WTC11 (cell line): Measurements from ENCODE around the gene LARP4B. TPM values are rescaled to one million over a fixed set of nuclear protein-coding genes. Genes with fewer than 3 reads are reported as not detected.

Source experiments
- ATAC-seq: fragments of 200-7000 bp; cut with Tn5 transposase; 2 replicates; pipeline ENCODE4 v1.10.0; 2021; ENCODE audit warnings: mild to moderate bottlenecking, moderate library complexity
- CTCF ChIA-PET: fragments of 300-600 bp; sonication (Branson Sonifier 250); formaldehyde crosslinking; loops from one replicate; lab custom pipeline; 2021; ENCODE audit warnings: antibody characterized with exemption; lab: Charles Lee
- POLR2A ChIA-PET: fragments of 350-600 bp; sonication (Branson Sonifier 250); formaldehyde crosslinking; loops from one replicate; lab custom pipeline; 2021; ENCODE audit warnings: antibody characterized with exemption; lab: Charles Lee
- DNase-seq: peaks from one replicate; pipeline ENCODE4 v3.0.0; 2021; ENCODE audit warnings: low spot score
- H3K27ac Mint-ChIP-seq: 2 replicates; pipeline ENCODE4 v1.8.0; 2021; ENCODE audit warnings: mixed read lengths
- H3K27me3 Mint-ChIP-seq: 2 replicates; pipeline ENCODE4 v1.8.0; 2021; ENCODE audit warnings: low read depth, mild to moderate bottlenecking, moderate library complexity, mixed read lengths
- H3K36me3 Mint-ChIP-seq: 2 replicates; pipeline ENCODE4 v1.8.0; 2021; ENCODE audit warnings: mixed read lengths
- H3K4me1 Mint-ChIP-seq: 2 replicates; pipeline ENCODE4 v1.8.0; 2022; ENCODE audit warnings: mixed read lengths
- H3K4me3 Mint-ChIP-seq: 2 replicates; pipeline ENCODE4 v1.8.0; 2021; ENCODE audit warnings: mild to moderate bottlenecking, moderate library complexity, mixed read lengths
- H3K9me3 Mint-ChIP-seq: 2 replicates; pipeline ENCODE4 v1.8.0; 2021; ENCODE audit warnings: mixed read lengths
- FOXK1 ChIP-seq: sonication (generic); formaldehyde crosslinking; IDR thresholded peaks from 2 replicates; pipeline ENCODE4 v1.8.0; 2022; ENCODE audit warnings: mild to moderate bottlenecking, moderate library complexity, missing genetic modification reagents
- IRF1 ChIP-seq: sonication (generic); formaldehyde crosslinking; IDR thresholded peaks from 2 replicates; pipeline ENCODE4 v1.8.0; 2023; ENCODE audit warnings: missing genetic modification reagents
- MYBL2 ChIP-seq: sonication (generic); formaldehyde crosslinking; IDR thresholded peaks from 2 replicates; pipeline ENCODE4 v1.8.1; 2023; ENCODE audit warnings: mild to moderate bottlenecking, moderate library complexity, missing genetic modification reagents
- SMAD4 ChIP-seq: sonication (generic); formaldehyde crosslinking; IDR thresholded peaks from 2 replicates; pipeline ENCODE4 v1.8.0; 2022; ENCODE audit warnings: mild to moderate bottlenecking, missing genetic modification reagents
- SOX15 ChIP-seq: fragments of 250-450 bp; sonication (Bioruptor Pico); IDR thresholded peaks from 2 replicates; pipeline ENCODE4 v1.9.0; 2021; ENCODE audit warnings: mild to moderate bottlenecking
- ZMAT4 ChIP-seq: fragments of 250-450 bp; sonication (Bioruptor Pico); IDR thresholded peaks from 2 replicates; pipeline ENCODE4 v1.9.0; 2021; ENCODE audit warnings: mild to moderate bottlenecking
- ZNF121 ChIP-seq: sonication (generic); formaldehyde crosslinking; IDR thresholded peaks from 2 replicates; pipeline ENCODE4 v1.8.0; 2023; ENCODE audit warnings: missing genetic modification reagents
- ZNF281 ChIP-seq: sonication (generic); formaldehyde crosslinking; IDR thresholded peaks from 2 replicates; pipeline ENCODE4 v1.8.0; 2023; ENCODE audit warnings: mild to moderate bottlenecking, missing genetic modification reagents
- ZNF396 ChIP-seq: fragments of 250-450 bp; sonication (Bioruptor Pico); IDR thresholded peaks from 2 replicates; pipeline ENCODE4 v1.8.0; 2021; ENCODE audit warnings: mild to moderate bottlenecking, moderate library complexity, borderline replicate concordance
- ZNF425 ChIP-seq: fragments of 250-450 bp; sonication (Bioruptor Pico); conservative IDR thresholded peaks from 2 replicates; pipeline ENCODE4 v1.9.0; 2021; ENCODE audit warnings: mild to moderate bottlenecking
- ZNF671 ChIP-seq: fragments of 250-450 bp; sonication (Bioruptor Pico); IDR thresholded peaks from 2 replicates; pipeline ENCODE4 v1.8.0; 2021; ENCODE audit warnings: mild to moderate bottlenecking
- total RNA-seq: library from RNA; stranded (reverse); gene quantifications from 3 replicates; pipeline ENCODE4 v1.2.3, GENCODE V29; 2021
- TF ChIP-seq, protein P1 (sequence below): fragments of 250-450 bp; sonication (Bioruptor Pico); IDR thresholded peaks from 2 replicates; pipeline ENCODE4 v1.8.0; 2021; ENCODE audit warnings: mild to moderate bottlenecking
- TF ChIP-seq, protein P2 (sequence below): sonication (generic); formaldehyde crosslinking; IDR thresholded peaks from 2 replicates; pipeline ENCODE4 v1.8.1; 2023; ENCODE audit warnings: mild to moderate bottlenecking, missing genetic modification reagents, moderate library complexity
- TF ChIP-seq, protein P3 (sequence below): sonication (generic); formaldehyde crosslinking; IDR thresholded peaks from 2 replicates; pipeline ENCODE4 v1.8.0; 2022; ENCODE audit warnings: mild to moderate bottlenecking, missing genetic modification reagents

Gene LARP4B
- total RNA-seq, 1 experiment from 2014 or later: 87.1 TPM

DNA sequence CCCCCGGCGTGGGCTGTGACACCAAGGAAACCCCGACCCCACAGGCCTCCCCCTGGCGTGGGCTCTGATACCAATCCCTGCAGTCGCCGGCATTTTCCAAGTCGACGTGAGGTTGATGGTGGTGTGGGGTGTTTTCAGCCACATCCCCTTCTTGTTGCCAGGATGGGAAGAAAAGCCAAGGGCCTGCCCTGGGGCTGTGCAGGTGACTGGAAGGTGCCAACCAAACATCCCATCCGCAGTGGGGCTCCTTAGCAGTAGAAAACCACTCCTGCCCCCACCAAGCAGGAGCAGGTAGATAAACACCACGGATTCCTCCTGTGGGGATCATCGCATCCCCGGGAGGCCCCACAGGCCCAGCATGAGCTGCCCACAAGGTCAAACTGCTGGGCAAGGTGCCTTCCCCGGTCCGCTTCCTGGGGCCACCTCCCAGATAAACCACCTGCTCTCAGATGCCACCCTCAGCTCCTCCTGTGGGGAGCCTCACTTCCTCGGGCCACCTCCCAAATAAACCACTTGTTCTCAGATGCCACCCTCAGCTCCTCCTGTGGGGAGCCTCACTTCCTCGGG lies 153.5 kb downstream of the LARP4B start (continued):
- TF ChIP-seq ZNF281 (CRISPR knock-in tag): no peak
- no peak for TF ChIP-seq SOX15
- no peak for TF ChIP-seq ZNF671 (CRISPR knock-in tag)
- no peak for TF ChIP-seq MYBL2
- no peak for TF ChIP-seq ZNF121 (CRISPR knock-in tag)
- no peak for TF ChIP-seq IRF1 (CRISPR knock-in tag)
- TF ChIP-seq, protein P1, sequence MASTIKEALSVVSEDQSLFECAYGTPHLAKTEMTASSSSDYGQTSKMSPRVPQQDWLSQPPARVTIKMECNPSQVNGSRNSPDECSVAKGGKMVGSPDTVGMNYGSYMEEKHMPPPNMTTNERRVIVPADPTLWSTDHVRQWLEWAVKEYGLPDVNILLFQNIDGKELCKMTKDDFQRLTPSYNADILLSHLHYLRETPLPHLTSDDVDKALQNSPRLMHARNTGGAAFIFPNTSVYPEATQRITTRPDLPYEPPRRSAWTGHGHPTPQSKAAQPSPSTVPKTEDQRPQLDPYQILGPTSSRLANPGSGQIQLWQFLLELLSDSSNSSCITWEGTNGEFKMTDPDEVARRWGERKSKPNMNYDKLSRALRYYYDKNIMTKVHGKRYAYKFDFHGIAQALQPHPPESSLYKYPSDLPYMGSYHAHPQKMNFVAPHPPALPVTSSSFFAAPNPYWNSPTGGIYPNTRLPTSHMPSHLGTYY (CRISPR knock-in tag): no peak
- no peak for TF ChIP-seq FOXK1 (CRISPR knock-in tag)
- TF ChIP-seq ZMAT4: no peak
- TF ChIP-seq ZNF425: no peak

DNA sequence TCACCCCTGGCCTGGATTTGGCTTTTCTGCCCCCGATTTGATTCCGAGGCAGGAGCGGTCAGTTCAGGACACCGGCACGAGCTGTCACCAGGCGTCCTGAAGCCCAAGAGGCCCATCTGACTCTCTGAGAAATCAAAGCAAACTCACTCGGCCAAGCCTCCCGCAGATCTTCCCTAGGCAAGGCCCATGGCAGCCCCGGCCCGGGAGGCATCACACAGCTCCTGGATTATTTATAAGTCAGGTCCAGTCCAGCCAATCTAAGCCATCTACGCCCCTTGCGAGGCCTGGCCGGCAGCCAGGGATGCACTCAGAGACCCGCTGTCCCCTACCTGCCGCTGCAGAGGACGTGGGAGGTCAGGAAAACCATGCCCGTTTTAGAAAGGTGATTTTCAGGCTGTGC lies 154.7 kb downstream of the LARP4B start:
- Mint-ChIP-seq H3K9me3 (no peaks in the 10 kb centered on the region), H3K27me3 (no peaks in the 10 kb centered on the region; the same call in 1 of the 2 replicates), H3K4me3 (no peak overlapping the region), H3K4me1 (no peaks in the 10 kb centered on the region), H3K27ac (no peak overlapping the region), H3K36me3 (no peaks in the 10 kb centered on the region)
- DNase-seq (no peak), ATAC-seq (no peak)
- ChIA-PET POLR2A (no interaction called here), CTCF (no interaction called here)
- TF ChIP-seq ZNF396 (CRISPR knock-in tag): no peak
- TF ChIP-seq, protein P2, sequence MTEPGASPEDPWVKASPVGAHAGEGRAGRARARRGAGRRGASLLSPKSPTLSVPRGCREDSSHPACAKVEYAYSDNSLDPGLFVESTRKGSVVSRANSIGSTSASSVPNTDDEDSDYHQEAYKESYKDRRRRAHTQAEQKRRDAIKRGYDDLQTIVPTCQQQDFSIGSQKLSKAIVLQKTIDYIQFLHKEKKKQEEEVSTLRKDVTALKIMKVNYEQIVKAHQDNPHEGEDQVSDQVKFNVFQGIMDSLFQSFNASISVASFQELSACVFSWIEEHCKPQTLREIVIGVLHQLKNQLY (CRISPR knock-in tag): no peak
- TF ChIP-seq, protein P1 (CRISPR knock-in tag): no peak
- TF ChIP-seq ZMAT4: no peak
- TF ChIP-seq SOX15: no peak
- TF ChIP-seq SMAD4: no peak
- TF ChIP-seq, protein P3, sequence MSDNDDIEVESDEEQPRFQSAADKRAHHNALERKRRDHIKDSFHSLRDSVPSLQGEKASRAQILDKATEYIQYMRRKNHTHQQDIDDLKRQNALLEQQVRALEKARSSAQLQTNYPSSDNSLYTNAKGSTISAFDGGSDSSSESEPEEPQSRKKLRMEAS (CRISPR knock-in tag): no peak
